GM19025 (cell line): ENCODE measurements around the gene KRT81.
"Not testable (repeated sequence)": the region's sequence is repeated elsewhere in the genome, so short reads cannot be mapped to it uniquely, and the experiment has no call there.

Source experiments
- ATAC-seq: cut with Tn5 transposase; IDR thresholded peaks from one replicate; pipeline ENCODE4 v1.9.1; 2021; ENCODE audit warnings: mild to moderate bottlenecking, low read depth, moderate library complexity; ENCODE audit not compliant: unreplicated experiment

KRT81 gene

GRCh38 chr12:52300796-52301691, 9.7 kb upstream of the KRT81 start:
- no peak for ATAC-seq

- ATAC-seq, result no peak
Measured at GRCh38 chr12:52298677-52299190, 7.4 kb upstream of the KRT81 start.

- ATAC-seq, result no peak
Measured at GRCh38 chr12:52296572-52297215, 5.4 kb upstream of the KRT81 start.

GRCh38 chr12:52295663-52296062, 4.3 kb upstream of the KRT81 start:
- ATAC-seq, result no peak

- no peak for ATAC-seq
Measured at GRCh38 chr12:52294803-52295202, 3.5 kb upstream of the KRT81 start.

GRCh38 chr12:52293926-52294325, 2.6 kb upstream of the KRT81 start:
- ATAC-seq, result no peak

- ATAC-seq, result not testable (repeated sequence)
Measured at GRCh38 chr12:52290483-52291134, 725 bp downstream of the KRT81 start.

GRCh38 chr12:52287816-52288805, 3.2 kb downstream of the KRT81 start:
- ATAC-seq, result peak; percentile 73

- ATAC-seq, result not testable (repeated sequence)
Measured at GRCh38 chr12:52286857-52287785, 4.2 kb downstream of the KRT81 start.

GRCh38 chr12:52285851-52286530, 5.3 kb downstream of the KRT81 start:
- no peak for ATAC-seq

GRCh38 chr12:52285172-52285745, 6.1 kb downstream of the KRT81 start:
- no peak for ATAC-seq

- ATAC-seq, result no peak
Measured at GRCh38 chr12:52284562-52285171, 6.7 kb downstream of the KRT81 start.

- no peak for ATAC-seq
Measured at GRCh38 chr12:52280796-52281560, 10.4 kb downstream of the KRT81 start.

GRCh38 chr12:52280319-52280795, 11.0 kb downstream of the KRT81 start:
- no peak for ATAC-seq

- ATAC-seq, result no peak
Measured at GRCh38 chr12:52279422-52280318, 11.7 kb downstream of the KRT81 start.
